Esophagus (tissue), 2 donors: ENCODE results near the gene FNDC3B. TPM values are rescaled to one million over a fixed set of nuclear protein-coding genes. Genes with fewer than 3 reads are reported as not detected.

Source experiments
- H3K27ac ChIP-seq, 2 donors: one replicate each; pipeline ENCODE4 v1.5.1; 2013; ENCODE audit warnings: low read depth in 2 of 2, mild to moderate bottlenecking in 2 of 2, inconsistent platforms in 1 of 2, low read length in 1 of 2, moderate library complexity in 1 of 2
- H3K27me3 ChIP-seq, 2 donors: one replicate each; pipeline ENCODE4 v1.6.1; 2013; ENCODE audit warnings: low read length in 2 of 2, control low read depth in 1 of 2, mild to moderate bottlenecking in 1 of 2; ENCODE audit not compliant: insufficient read depth in 2 of 2, control insufficient read depth in 1 of 2
- H3K36me3 ChIP-seq, 2 donors: one replicate each; pipeline ENCODE4 v1.6.1; 2013; ENCODE audit warnings: low read length in 1 of 2; ENCODE audit not compliant: control insufficient read depth in 2 of 2, insufficient read depth in 2 of 2
- H3K4me1 ChIP-seq, 2 donors: one replicate each; pipeline ENCODE4 v1.6.1; 2013; ENCODE audit warnings: low read length in 1 of 2; ENCODE audit not compliant: control insufficient read depth in 2 of 2, insufficient read depth in 2 of 2
- H3K4me3 ChIP-seq, 2 donors: one replicate each; pipeline ENCODE4 v1.5.1; 2013; ENCODE audit warnings: low read length in 2 of 2, mild to moderate bottlenecking in 2 of 2, low read depth in 1 of 2, moderate library complexity in 1 of 2
- H3K9me3 ChIP-seq, 2 donors: one replicate each; pipeline ENCODE4 v1.6.1; 2013; ENCODE audit warnings: mild to moderate bottlenecking in 2 of 2, low read depth in 1 of 2, low read length in 1 of 2, moderate library complexity in 1 of 2; ENCODE audit not compliant: control insufficient read depth in 2 of 2, insufficient read depth in 1 of 2
- WGBS, 2 donors: extraction: QIAGEN DNeasy Blood & Tissue Kit; methylation state at CpG; one replicate each; pipeline ENCODE4 v1.1.7; 2013; 5-methylcytosine and 5-hydroxymethylcytosine counted together
- polyA plus RNA-seq, 2 donors: library from polyadenylated mRNA; stranded (reverse); fragments of 200-250 nt; gene quantifications; one replicate each; pipeline ENCODE4 v1.2.3, GENCODE V29; 2013
- donor health status: healthy with polysubstance abuse.
- donor health status: Bipolar disorder and iron deficiency.

Gene FNDC3B
- polyA plus RNA-seq, 2 donors: 2.8 to 3.3 TPM

GRCh38 chr3:172147113-172147818 is 107.9 kb downstream of the FNDC3B start:
- 90 to 95% methylated on average over 8 of the region's 8 CpGs for WGBS, 2 donors
- no peak overlapping the region for H3K4me3 ChIP-seq
- no peaks in the 10 kb centered on the region for H3K36me3 ChIP-seq
- no peaks in the 10 kb centered on the region for H3K4me1 ChIP-seq
- no peaks in the 10 kb centered on the region for H3K27me3 ChIP-seq
- H3K9me3 ChIP-seq: no peaks in the 10 kb centered on the region
- H3K27ac ChIP-seq: no peak overlapping the region

GRCh38 chr3:172148241-172148640 is 108.9 kb downstream of the FNDC3B start:
- no peak overlapping the region for H3K27ac ChIP-seq
- no peaks in the 10 kb centered on the region for H3K27me3 ChIP-seq
- H3K9me3 ChIP-seq: no peaks in the 10 kb centered on the region
- WGBS, 2 donors: 90% methylated on average over 2 of the region's 2 CpGs
- no peaks in the 10 kb centered on the region for H3K36me3 ChIP-seq
- H3K4me3 ChIP-seq: no peak overlapping the region
- H3K4me1 ChIP-seq: no peaks in the 10 kb centered on the region

GRCh38 chr3:172148702-172149565 is 109.6 kb downstream of the FNDC3B start:
- Histone ChIP-seq H3K9me3 (no peaks in the 10 kb centered on the region), H3K4me3 (no peak overlapping the region), H3K27me3 (no peaks in the 10 kb centered on the region), H3K36me3 (no peaks in the 10 kb centered on the region), H3K4me1 (peaks cover 0 to 2% of the 10 kb centered on the region in 2 donors), H3K27ac (no peak overlapping the region)
- WGBS, 2 donors: 86 to 92% methylated on average over 3 of the region's 3 CpGs

GRCh38 chr3:172150268-172150667 is 110.9 kb downstream of the FNDC3B start:
- no peaks in the 10 kb centered on the region for H3K9me3 ChIP-seq
- no peak overlapping the region for H3K27ac ChIP-seq
- no peak overlapping the region for H3K4me3 ChIP-seq
- H3K27me3 ChIP-seq: no peaks in the 10 kb centered on the region
- H3K36me3 ChIP-seq: no peaks in the 10 kb centered on the region
- 82 to 97% methylated on average over 3 of the region's 3 CpGs for WGBS, 2 donors
- peaks cover 0 to 2% of the 10 kb centered on the region in 2 donors for H3K4me1 ChIP-seq

GRCh38 chr3:172150913-172151650 is 111.7 kb downstream of the FNDC3B start:
- H3K9me3 ChIP-seq: no peaks in the 10 kb centered on the region
- H3K27me3 ChIP-seq: no peaks in the 10 kb centered on the region
- peaks cover 0 to 2% of the 10 kb centered on the region in 2 donors for H3K4me1 ChIP-seq
- no peak overlapping the region for H3K27ac ChIP-seq
- no peaks in the 10 kb centered on the region for H3K36me3 ChIP-seq
- H3K4me3 ChIP-seq: no peak overlapping the region
- WGBS, 2 donors: 65% methylated on average over 5 of the region's 5 CpGs

- H3K9me3 ChIP-seq: no peaks in the 10 kb centered on the region
- no peak overlapping the region for H3K4me3 ChIP-seq
- peaks cover 0 to 2% of the 10 kb centered on the region in 2 donors for H3K4me1 ChIP-seq
- H3K27me3 ChIP-seq: no peaks in the 10 kb centered on the region
- WGBS, 2 donors: 82 to 84% methylated on average over 14 of the region's 14 CpGs
- H3K27ac ChIP-seq: no peak overlapping the region
- no peaks in the 10 kb centered on the region for H3K36me3 ChIP-seq
Observed at GRCh38 chr3:172151651-172152649, 112.6 kb downstream of the FNDC3B start.

GRCh38 chr3:172152874-172153273 is 113.5 kb downstream of the FNDC3B start:
- Histone ChIP-seq H3K27ac (peak overlapping the region; percentile 60 to 90), H3K27me3 (no peaks in the 10 kb centered on the region), H3K4me1 (peaks cover 0 to 2% of the 10 kb centered on the region in 2 donors), H3K9me3 (no peaks in the 10 kb centered on the region), H3K36me3 (no peaks in the 10 kb centered on the region), H3K4me3 (no peak overlapping the region)
- 24 to 29% methylated on average over 7 of the region's 7 CpGs for WGBS, 2 donors

GRCh38 chr3:172153335-172153861 is 114.0 kb downstream of the FNDC3B start:
- 16 to 18% methylated on average over 8 of the region's 8 CpGs for WGBS, 2 donors
- Histone ChIP-seq H3K9me3 (no peaks in the 10 kb centered on the region), H3K36me3 (no peaks in the 10 kb centered on the region), H3K4me3 (no peak overlapping the region), H3K4me1 (peaks cover 0 to 2% of the 10 kb centered on the region in 2 donors), H3K27ac (peak overlapping the region; percentile 60 to 90), H3K27me3 (no peaks in the 10 kb centered on the region)
